HepG2 (cell line): ENCODE data around the gene DOCK2.

Source experiments
- NR3C1 ChIP-seq: sonication (generic); formaldehyde crosslinking; IDR thresholded peaks from 2 replicates; pipeline ENCODE4 v1.4.0; 2020; ENCODE audit warnings: missing genetic modification reagents
- ZBTB21 ChIP-seq: sonication (generic); formaldehyde crosslinking; IDR thresholded peaks from 2 replicates; pipeline ENCODE4 v1.4.0; 2020; ENCODE audit warnings: missing genetic modification reagents
- ZNF274 ChIP-seq: sonication (generic); formaldehyde crosslinking; IDR thresholded peaks from 2 replicates; pipeline ENCODE4 v1.5.1; 2020; ENCODE audit warnings: mild to moderate bottlenecking, missing genetic modification reagents
- TF ChIP-seq, protein P1 (sequence below): sonication (generic); formaldehyde crosslinking; IDR thresholded peaks from 2 replicates; pipeline ENCODE4 v1.4.0; 2020; ENCODE audit warnings: missing genetic modification reagents, borderline replicate concordance
- TF ChIP-seq, protein P2 (sequence below): sonication (generic); formaldehyde crosslinking; IDR thresholded peaks from 2 replicates; pipeline ENCODE4 v1.8.0; 2022; ENCODE audit warnings: missing genetic modification reagents, mild to moderate bottlenecking, borderline replicate concordance

DNA sequence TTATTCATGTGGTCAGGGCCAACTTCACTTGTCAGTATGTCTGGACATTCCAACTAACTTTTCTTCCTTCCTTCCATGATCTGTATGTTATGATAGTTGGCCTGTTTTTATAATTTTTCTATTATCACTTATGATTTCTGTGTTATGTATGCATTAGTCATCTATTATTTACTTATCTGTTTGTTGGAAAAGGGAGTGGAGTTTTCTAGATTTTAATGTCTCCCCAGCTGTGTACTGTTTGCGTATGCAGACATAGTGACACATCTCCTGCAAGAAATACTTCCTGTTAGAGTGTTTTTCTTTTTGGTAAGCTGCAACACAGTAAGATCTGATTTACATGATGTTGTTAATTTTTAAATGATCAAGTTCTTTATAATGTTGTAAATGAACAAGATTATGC is 351.9 kb downstream of the DOCK2 start:
- TF ChIP-seq, protein P1, sequence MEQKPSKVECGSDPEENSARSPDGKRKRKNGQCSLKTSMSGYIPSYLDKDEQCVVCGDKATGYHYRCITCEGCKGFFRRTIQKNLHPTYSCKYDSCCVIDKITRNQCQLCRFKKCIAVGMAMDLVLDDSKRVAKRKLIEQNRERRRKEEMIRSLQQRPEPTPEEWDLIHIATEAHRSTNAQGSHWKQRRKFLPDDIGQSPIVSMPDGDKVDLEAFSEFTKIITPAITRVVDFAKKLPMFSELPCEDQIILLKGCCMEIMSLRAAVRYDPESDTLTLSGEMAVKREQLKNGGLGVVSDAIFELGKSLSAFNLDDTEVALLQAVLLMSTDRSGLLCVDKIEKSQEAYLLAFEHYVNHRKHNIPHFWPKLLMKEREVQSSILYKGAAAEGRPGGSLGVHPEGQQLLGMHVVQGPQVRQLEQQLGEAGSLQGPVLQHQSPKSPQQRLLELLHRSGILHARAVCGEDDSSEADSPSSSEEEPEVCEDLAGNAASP (CRISPR knock-in tag), result no peak
- TF ChIP-seq ZNF274 (CRISPR knock-in tag), result no peak
- TF ChIP-seq, protein P2, sequence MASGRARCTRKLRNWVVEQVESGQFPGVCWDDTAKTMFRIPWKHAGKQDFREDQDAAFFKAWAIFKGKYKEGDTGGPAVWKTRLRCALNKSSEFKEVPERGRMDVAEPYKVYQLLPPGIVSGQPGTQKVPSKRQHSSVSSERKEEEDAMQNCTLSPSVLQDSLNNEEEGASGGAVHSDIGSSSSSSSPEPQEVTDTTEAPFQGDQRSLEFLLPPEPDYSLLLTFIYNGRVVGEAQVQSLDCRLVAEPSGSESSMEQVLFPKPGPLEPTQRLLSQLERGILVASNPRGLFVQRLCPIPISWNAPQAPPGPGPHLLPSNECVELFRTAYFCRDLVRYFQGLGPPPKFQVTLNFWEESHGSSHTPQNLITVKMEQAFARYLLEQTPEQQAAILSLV, result no peak
- TF ChIP-seq NR3C1 (CRISPR knock-in tag), result no peak
- no peak for TF ChIP-seq ZBTB21 (CRISPR knock-in tag)
